DMS79 treated with DMSO at 0.1 percent for 48 hours (cell line): ENCODE data around the gene UTP18.
"Not testable (repeated sequence)": the region's sequence is repeated elsewhere in the genome, so short reads cannot be mapped to it uniquely, and the experiment has no call there.

Source experiments
- DNase-seq: peaks from one replicate; lab custom pipeline; 2025; lab: John Stamatoyannopoulos, UW

UTP18 gene

DNA sequence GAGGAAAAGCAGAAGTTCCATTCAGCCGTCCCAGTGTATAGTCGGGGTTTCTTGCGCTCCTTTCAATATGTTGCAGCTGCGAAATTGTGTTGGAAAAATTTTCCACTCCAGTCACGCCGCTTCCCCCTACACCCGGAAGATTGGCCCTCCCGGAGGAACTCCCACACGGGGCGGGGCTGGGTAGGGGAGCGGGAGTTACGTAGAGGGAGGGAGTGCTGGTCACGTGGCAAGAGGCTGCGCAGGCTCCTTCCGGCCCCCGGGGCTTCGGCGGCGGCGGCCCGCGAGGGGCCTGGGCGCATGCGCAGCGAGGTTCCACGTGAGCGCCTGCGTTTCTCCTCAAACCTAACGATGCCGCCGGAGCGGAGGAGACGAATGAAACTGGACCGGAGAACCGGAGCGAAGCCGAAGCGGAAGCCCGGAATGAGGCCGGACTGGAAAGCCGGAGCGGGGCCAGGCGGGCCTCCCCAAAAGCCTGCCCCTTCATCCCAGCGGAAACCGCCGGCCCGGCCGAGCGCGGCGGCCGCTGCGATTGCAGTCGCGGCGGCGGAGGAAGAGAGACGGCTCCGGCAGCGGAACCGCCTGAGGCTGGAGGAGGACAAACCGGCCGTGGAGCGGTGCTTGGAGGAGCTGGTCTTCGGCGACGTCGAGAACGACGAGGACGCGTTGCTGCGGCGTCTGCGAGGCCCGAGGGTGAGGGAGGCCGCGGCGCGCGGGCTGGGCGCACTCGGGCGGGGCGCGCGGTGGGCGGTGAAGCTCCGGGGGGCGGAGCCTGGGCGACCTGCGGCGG lies at the start of gene UTP18:
Gene UTP18, plus strand, starts transcription at position 310 of the 787 bp plus-strand sequence. Its CDS starts 39 bp downstream, at position 349.
- peak; percentile 98 for DNase-seq

- DNase-seq, result no peak
Measured at GRCh38 chr17:51214920-51215319, 45.4 kb upstream of the UTP18 start.

GRCh38 chr17:51217946-51218345 lies 42.4 kb upstream of the UTP18 start:
- no peak for DNase-seq

DNA sequence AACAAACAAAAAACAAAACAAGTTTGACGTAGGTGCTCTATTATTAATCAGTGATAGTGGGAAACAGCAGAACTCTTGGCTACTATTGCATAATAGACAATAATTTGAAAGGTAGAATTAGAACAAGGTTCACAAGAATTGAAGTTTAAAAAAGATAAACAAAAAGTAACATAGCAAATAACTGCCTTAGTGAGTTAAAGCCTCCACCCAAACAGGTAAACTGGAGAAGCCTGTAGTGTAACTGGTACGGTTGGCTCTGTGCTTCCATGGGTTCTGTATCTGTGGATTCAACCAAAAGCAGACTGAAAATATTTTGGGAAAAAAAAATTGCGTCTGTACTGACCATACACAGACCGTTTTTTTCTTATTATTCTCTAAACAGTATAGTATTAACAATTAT lies 39.0 kb upstream of the UTP18 start:
- DNase-seq, result no peak

DNA sequence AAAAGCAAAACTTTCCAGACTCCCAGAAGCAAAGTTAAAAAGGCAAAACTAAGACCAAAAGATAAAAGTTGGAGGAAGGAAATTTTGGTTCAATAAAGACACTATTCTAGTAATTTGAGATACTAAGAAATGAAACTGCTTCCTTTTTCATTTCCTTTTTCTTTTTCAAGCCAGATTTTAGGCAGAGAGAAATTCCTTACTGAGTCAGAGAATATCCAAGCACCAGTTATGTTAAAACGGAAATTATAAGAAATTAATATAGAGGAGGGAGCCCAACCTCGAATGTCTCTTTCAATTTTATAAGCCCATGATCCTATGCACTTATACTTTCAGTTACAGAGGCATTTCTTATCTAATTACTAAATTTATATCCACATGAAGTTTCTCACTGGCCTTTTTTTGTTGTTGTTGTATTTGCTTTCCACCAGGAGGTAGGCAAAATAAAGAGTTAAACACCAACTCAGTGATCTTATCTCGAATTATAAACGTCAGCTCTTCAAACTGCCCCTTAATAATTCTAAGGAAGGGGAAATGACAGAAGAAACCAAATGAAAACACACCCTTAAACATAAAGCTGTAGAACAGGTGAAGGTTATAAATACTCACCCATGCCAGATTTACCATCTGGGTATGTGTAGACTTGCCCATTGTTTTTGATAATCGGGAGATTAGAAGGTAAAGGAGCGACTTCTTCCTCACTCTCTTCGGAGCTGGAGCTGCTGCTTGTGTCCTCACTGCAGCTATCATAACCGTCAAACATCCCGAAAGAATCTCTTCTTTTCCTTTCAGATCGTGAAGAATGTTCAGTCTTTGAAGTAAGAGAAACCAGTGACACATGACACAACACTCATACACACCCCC lies 35.7 kb upstream of the UTP18 start:
- DNase-seq, result no peak

DNA sequence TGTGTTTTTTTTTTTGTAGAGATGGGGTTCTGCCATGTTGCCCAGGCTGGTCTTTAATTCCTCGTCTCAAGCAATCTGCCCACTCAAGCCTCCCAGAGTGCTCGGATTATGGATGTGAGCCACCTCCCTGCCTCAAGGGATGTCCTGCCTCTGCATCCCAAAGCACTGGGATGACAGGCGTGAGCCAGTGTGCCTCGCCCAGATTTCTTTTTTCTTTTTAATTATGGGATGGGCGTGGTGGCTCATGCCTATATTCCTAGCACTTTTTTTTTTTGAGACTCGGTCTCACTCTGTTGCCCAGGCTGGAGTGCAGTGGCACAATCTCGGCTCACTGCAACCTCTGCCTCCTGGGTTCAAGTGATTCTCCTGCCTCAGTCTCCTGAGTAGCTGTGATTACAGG lies 34.8 kb upstream of the UTP18 start:
- DNase-seq, result not testable (repeated sequence)

DNA sequence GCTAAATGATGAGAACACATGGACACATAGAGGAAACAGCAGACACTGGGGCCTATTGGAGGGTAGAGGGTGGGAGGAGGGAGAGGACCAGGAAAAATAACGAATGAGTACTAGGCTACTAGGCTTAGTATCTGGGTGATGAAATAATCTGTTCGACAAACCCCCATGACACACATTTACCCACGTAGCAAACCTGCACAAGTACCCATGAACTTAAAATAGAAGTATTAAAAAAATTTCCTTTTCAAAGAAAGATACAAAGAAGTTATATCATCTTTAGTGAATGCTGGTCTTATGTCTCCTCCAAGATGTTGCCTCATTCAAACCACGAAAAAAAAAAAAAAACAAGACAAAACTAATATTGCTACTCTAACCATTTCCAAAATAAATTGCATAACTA lies 32.2 kb upstream of the UTP18 start:
- DNase-seq, result no peak

DNA sequence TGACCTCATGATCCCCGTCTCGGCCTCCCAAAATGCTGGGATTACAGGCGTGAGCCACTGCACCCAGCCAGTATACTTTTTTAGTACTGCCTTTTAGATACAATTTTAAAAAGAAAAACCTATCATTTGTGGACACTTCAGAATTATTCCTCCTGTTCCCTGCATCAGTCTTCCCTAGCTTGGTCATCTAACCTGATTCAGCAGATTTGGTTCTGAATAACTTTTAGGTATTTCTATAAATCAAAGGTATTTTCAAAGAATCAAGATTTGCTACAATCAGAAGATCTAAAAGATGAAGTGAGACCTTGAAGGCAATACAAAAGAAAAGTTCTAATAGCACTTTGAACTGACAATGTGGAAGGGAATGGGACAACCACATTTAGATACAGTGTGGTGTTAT lies 30.5 kb upstream of the UTP18 start:
- DNase-seq, result no peak

GRCh38 chr17:51230306-51230705 lies 30.0 kb upstream of the UTP18 start:
- DNase-seq, result no peak

DNA sequence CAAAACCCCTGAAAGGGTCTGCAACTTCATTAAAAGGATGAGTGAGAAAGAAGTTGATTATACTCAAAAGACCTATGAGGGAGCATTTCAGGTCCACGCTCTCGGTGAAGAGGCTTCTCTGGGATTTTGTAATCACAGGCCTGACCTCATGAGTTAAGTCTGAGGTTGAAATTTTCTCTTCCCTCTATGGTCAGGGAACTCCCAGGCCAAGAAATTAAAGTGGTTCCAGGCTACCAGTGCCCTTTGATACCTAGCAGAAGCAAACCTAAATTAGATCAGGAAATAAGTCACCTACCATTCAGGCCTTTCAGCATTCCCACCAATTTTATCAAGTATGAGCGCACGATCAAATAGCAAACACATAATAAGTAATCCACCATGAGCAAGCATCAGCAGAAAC lies 28.3 kb upstream of the UTP18 start:
- DNase-seq, result no peak

GRCh38 chr17:51234162-51234561 lies 26.2 kb upstream of the UTP18 start:
- no peak for DNase-seq

GRCh38 chr17:51238255-51238887 lies 22.0 kb upstream of the UTP18 start:
- DNase-seq, result no peak

DNA sequence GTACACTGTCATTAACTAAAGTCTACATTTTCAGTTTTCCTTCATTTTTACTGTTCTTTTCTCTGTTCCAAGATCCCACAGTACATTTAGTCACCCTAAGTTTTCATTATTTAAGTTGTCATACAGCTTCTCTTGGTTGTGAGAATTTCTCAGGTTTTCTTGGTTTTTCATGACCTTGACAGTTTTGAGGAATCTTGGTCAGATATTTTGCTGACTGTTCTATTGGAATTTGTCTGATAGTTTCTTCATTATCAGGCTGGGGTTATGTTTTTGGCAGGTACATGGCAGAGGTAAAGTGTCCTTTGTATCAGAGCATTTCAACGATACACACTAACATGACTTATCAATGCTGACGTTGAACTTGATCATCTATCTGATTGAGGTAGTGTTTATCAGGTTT lies 20.1 kb upstream of the UTP18 start:
- no peak for DNase-seq

DNA sequence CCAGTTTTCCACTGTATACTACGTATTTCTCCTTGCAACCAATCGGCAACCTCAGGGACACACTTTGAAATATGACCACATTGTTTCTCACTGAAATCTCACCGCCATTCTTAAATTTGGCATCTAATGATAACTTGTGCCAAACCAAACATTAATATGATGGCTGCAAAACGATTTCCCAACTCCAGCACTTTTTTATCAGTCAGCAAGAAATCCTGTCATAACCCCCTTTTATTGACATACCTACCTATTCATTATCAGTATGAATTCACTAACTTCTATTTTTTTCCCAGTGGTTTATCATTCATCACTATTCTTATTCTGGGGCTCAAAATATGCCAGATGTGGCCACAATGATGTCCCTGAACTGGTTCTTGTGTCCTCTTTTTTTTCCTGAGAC lies 16.3 kb upstream of the UTP18 start:
- DNase-seq, result no peak

GRCh38 chr17:51245535-51245934 lies 14.8 kb upstream of the UTP18 start:
- no peak for DNase-seq

- no peak for DNase-seq
Measured at GRCh38 chr17:51250314-51250840, 10.0 kb upstream of the UTP18 start.

- DNase-seq, result no peak
Measured at GRCh38 chr17:51251010-51251409, 9.3 kb upstream of the UTP18 start.

DNA sequence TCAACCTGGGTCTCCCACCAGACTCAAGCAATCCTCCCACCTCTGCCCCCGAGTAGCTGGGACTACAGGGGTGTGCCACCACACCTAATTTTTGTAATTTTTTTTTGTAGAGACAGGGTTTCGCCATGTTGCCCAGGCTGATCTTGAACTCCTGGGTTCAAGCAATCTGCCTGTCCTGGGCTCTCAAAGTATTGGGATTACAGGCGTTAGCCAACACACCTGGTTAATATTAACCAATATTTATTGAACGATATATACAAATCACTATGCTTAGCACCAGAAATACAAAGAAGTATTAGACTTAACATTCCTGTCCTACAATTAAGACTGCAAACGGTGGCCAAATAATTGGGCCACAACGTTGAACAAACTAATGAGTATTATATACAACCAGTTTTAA lies 4.7 kb upstream of the UTP18 start:
- no peak for DNase-seq

- DNase-seq, result no peak
Measured at GRCh38 chr17:51256101-51256500, 4.2 kb upstream of the UTP18 start.

DNA sequence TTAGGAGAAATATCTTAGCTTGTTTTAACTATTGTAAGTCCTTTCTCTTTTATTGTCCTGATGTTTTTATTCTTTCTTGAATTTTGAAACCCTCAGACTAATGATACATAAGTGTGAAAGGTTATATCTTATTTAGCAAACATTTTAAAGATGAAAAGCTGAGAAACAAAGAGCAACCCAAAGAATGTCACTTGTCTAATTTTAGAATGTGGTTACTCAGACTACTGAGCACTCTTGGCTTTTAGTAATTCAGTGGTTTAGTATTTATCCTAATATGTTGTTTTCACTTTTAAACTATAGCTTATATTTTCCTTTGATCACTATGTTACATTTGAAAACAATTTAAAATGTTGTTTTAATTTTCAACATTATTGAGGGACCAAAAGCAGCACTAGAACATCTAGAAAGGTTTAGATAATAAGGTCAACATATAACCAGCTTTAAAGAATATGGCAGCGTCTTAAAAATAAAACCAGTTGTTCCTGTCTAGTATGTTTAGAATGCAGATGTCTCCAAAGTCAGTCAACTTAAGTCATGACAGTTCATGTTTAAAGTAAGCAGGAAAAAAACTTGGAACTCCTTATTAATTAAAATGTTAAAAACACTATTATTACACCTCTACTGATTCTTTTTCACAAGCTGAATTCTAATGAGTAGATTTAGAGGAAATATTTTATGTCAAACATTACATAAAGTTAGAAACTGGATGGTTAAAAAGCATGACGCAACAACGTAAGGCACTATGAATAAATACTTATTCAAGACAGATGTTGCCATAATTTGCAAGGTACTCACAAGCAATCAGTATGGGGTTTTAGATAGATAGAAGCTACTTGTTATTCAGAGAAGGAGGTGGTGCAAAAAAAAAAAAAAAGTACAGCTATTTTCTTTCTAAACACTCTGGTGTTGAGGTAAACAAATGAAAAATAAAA lies 2.9 kb upstream of the UTP18 start:
- DNase-seq, result no peak

DNA sequence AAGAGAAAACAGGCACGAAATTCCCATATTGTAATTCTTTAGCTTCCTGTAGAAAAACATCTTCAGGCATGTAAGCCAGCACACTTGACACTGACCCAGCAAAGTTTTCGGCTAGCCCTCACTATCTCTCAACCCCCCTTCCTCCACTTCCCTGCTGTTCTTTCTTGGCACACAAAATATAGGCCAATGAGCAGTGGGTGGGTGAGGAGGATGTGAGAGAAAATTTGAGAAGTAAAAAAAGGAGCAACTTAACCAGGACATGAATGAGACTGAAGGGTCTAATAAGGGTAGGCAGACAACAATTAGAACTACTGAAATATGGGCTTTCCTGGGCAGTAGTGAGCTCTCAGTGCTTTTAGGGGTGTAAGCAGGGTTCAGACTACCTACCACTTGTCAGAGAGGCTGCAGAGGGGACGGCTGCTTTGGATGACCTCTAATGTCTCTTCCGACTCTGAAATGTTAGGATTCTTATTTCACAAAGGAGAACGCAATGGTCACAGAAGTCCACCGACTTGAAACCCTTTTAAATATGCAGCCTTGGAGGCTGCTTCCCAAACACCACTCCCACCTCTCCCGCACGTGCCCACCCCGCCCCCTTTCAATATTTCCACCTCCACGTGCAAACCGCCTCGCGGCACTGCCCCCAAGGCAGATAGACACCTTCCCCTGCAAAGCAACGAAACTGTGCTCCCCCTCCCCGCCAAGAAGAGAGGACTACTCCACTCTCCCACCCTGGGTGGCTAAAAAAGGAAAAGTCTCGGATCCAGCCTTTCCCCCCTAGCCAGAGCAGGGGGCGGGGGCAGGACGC lies 1.4 kb upstream of the UTP18 start:
- no peak for DNase-seq
